Natural killer cell treated with Interleukin-12 subunit alpha and Interleukin-12 subunit beta and Interleukin-15 and Interleukin-18, amount 100 ng/mL, for 72 hours (primary cell): ENCODE data around the gene IPCEF1. TPM values are rescaled to one million over a fixed set of nuclear protein-coding genes. Genes with fewer than 3 reads are reported as not detected.

Experiments used
- ATAC-seq, 2 donors: fragments of 150-1000 bp; cut with Tn5 transposase in 1 of 2; sonication (Bioruptor Pico), chemical (Tn5 transposase) in 1 of 2; 2 replicates each; pipeline ENCODE4 v1.10.0; 2021
- DNase-seq: peaks from one replicate; pipeline ENCODE4 v3.0.0; 2022; ENCODE audit warnings: low spot score
- H3K27ac Mint-ChIP-seq, 2 donors: 1 replicate in 1 of 2; 2 replicates in 1 of 2; pipeline ENCODE4 v1.8.0; 2022; ENCODE audit warnings: mixed read lengths in 2 of 2, mild to moderate bottlenecking in 1 of 2, moderate library complexity in 1 of 2
- H3K27me3 Mint-ChIP-seq, 2 donors: 1 replicate in 1 of 2; 2 replicates in 1 of 2; pipeline ENCODE4 v1.8.0; 2022; ENCODE audit warnings: mixed read lengths in 2 of 2
- H3K36me3 Mint-ChIP-seq: one replicate; pipeline ENCODE4 v1.8.0; 2022; ENCODE audit warnings: mixed read lengths
- H3K4me1 Mint-ChIP-seq, 2 donors: 1 replicate in 1 of 2; 2 replicates in 1 of 2; pipeline ENCODE4 v1.8.0; 2022; ENCODE audit warnings: low read depth in 2 of 2, mixed read lengths in 2 of 2, mild to moderate bottlenecking in 1 of 2
- H3K4me3 Mint-ChIP-seq: one replicate; pipeline ENCODE4 v1.8.0; 2022; ENCODE audit warnings: mixed read lengths
- H3K9me3 Mint-ChIP-seq: 2 replicates; pipeline ENCODE4 v1.8.0; 2022; ENCODE audit warnings: mixed read lengths
- total RNA-seq, 2 donors: library from RNA; stranded (reverse); gene quantifications; one replicate each; pipeline ENCODE4 v1.2.3, GENCODE V29; 2022

Gene IPCEF1
- total RNA-seq, 2 donors from 2014 or later: 29.6 to 45.9 TPM

DNA sequence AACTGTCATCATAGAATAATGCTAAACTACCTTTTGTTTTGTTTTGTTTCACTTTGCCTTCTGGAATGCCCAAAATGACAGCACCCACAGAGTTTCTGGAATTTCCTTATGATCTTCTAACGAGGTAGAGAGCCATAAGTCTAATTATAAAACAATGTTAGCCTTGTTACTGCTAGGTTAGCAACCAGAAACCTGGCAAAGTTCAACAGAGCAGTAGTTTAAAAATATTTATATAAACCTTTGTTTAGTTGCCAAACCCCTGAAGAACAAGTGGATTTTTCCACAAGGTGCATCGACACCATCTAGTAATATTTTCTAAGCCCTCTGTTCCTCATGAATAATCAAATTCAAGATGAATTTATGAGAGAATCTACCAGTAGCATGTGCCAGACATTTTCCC is 27.6 kb upstream of the IPCEF1 start:
- Mint-ChIP-seq H3K4me3 (no peak overlapping the region), H3K36me3 (no peaks in the 10 kb centered on the region), H3K27ac (no peak overlapping the region), H3K4me1 (no peaks in the 10 kb centered on the region), H3K9me3 (peaks cover under 1% of the 10 kb centered on the region), H3K27me3 (peaks cover 10 to 33% of the 10 kb centered on the region in 2 donors)
- ATAC-seq: no peak
- DNase-seq: no peak

DNA sequence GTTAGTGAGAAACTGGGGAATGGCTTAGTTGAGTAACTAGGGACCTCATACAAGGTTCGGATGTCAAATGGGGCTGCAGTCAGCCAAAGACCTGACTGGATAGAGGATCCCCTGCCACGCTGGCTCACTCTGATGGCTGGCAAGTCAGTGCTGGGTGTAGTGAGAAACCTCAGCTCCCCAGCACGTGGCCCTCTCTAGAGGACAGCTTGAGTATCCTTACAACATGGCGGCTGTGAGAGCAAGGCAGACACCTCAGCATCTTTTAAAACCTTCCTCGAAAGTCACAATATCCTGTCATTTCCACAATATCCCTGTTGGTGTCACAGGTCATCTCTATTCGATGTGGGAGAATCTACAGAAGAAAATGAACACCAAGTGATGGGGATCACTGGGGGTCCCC is 26.7 kb upstream of the IPCEF1 start:
- Mint-ChIP-seq H3K4me3 (no peak overlapping the region), H3K27ac (no peak overlapping the region), H3K4me1 (no peaks in the 10 kb centered on the region), H3K9me3 (no peaks in the 10 kb centered on the region), H3K36me3 (no peaks in the 10 kb centered on the region), H3K27me3 (peaks cover 10 to 23% of the 10 kb centered on the region in 2 donors)
- DNase-seq: no peak
- ATAC-seq: no peak

DNA sequence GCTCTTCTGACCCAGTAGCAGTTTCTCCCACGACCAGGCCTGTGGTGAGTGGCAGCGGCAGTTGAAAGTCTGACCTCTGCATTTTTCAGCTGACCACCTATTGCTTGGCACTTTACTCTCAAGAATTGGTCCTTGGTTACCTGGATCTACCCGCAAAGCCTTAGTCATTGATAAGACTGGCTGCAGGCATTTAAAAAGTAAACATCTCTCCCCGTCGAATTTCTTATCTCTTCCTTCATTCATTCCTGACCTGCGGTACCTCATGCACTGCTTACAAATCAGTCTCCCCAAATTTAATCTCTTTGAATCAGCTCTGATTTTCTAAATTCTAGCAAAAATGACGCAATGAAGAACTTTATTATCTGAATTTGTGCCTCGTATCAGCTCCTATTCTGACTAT is 26.1 kb upstream of the IPCEF1 start:
- Mint-ChIP-seq H3K36me3 (no peaks in the 10 kb centered on the region), H3K9me3 (no peaks in the 10 kb centered on the region), H3K27me3 (peaks cover 10 to 18% of the 10 kb centered on the region in 2 donors), H3K4me3 (no peak overlapping the region), H3K4me1 (no peaks in the 10 kb centered on the region), H3K27ac (no peak overlapping the region)
- no peak for DNase-seq
- no peak for ATAC-seq

DNA sequence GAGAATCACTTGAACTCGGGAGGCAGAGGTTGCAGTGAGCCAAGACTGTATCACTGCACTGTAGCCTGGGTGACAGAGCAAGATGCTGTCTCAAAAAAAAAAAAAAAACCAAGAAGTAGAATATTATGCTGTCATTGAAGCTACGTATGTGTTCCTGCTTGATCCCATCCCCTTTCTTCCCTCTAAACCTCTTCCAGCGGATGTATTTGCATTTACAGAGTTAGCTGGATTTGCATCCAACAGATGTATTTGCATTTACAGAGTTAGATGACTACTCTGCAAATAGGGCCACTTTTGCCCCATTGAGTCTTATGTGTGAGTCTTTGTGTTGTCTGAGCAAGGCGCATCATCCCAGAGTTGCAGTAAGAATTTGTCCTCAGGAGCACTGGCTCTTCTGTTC is 24.9 kb upstream of the IPCEF1 start:
- ATAC-seq: no peak
- no peaks in the 10 kb centered on the region for H3K9me3 Mint-ChIP-seq
- H3K27me3 Mint-ChIP-seq: peaks cover 8 to 18% of the 10 kb centered on the region in 2 donors
- no peak overlapping the region for H3K27ac Mint-ChIP-seq
- no peak overlapping the region for H3K4me3 Mint-ChIP-seq
- H3K36me3 Mint-ChIP-seq: no peaks in the 10 kb centered on the region
- H3K4me1 Mint-ChIP-seq: no peaks in the 10 kb centered on the region
- DNase-seq: no peak

DNA sequence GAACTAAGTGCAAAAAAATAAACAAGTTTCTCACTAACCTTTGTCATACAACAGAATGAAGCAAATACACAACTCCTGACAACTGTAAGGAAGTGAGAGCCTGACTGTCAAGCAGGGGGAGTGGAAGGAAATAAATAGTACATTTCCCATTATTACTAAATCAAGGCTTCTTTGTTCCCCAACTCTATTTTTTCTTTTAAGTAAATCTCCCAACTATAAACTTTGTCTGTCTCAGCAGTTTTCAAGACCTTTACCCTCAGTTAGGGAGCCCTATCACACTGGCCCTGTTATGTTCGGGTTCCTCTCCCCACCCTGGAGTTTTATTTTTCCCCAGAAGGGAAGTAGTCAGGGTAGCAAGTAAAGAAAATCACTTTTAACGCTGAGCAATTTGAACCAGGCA is 24.1 kb upstream of the IPCEF1 start:
- no peaks in the 10 kb centered on the region for H3K4me1 Mint-ChIP-seq

DNA sequence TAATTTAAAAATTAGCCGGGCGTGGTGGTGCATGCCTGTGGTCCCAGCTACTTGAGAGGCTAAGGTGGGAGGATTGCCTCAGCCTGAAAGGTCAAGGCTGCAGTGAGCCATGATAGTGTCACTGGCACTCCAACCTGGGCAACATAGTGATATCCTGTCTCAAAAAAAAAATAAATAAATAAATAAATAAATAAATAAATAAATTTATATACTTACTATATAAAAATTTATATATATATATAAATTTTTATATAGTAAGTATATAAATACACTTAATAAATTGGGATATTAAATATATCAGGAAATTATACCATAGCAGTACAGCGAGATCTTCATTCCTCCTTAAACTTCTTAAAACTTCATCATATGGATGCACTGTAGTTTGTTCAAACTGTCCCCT is 23.0 kb upstream of the IPCEF1 start:
- no peak overlapping the region for H3K27ac Mint-ChIP-seq
- no peaks in the 10 kb centered on the region for H3K4me1 Mint-ChIP-seq
- H3K27me3 Mint-ChIP-seq: peaks cover 3 to 7% of the 10 kb centered on the region in 2 donors
- no peak overlapping the region for H3K4me3 Mint-ChIP-seq
- DNase-seq (no peak), ATAC-seq (no peak)
- H3K36me3 Mint-ChIP-seq: no peaks in the 10 kb centered on the region
- H3K9me3 Mint-ChIP-seq: no peaks in the 10 kb centered on the region

More for the DNA sequence above, 24.1 kb upstream of the IPCEF1 start:
- Mint-ChIP-seq H3K9me3 (no peaks in the 10 kb centered on the region), H3K27ac (no peak overlapping the region), H3K27me3 (peaks cover 6 to 15% of the 10 kb centered on the region in 2 donors), H3K36me3 (no peaks in the 10 kb centered on the region), H3K4me3 (no peak overlapping the region)
- ATAC-seq (no peak), DNase-seq (no peak)

DNA sequence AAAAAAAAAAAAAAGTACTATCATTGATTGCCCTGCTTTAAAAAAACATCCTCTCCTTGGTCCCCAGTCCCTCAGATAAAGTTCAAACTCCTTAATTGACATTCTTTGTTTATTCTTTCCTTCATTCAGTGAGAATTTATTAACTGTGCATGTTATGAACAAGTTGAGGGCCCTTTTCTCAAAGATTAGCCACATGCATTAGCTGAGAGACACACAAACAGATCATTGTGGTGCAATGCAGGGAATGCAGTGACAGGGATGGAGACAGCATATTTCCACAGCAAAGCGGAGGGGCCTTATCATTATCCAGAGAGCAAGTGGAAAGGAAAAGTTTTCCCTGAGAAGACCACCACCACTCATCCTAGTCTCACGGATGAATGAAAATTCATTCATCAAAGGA is 21.9 kb upstream of the IPCEF1 start:
- ATAC-seq: no peak
- Mint-ChIP-seq H3K9me3 (no peaks in the 10 kb centered on the region), H3K4me3 (no peak overlapping the region), H3K27me3 (peaks cover 3 to 7% of the 10 kb centered on the region in 2 donors), H3K4me1 (no peaks in the 10 kb centered on the region), H3K36me3 (no peaks in the 10 kb centered on the region), H3K27ac (no peak overlapping the region)
- DNase-seq: no peak

DNA sequence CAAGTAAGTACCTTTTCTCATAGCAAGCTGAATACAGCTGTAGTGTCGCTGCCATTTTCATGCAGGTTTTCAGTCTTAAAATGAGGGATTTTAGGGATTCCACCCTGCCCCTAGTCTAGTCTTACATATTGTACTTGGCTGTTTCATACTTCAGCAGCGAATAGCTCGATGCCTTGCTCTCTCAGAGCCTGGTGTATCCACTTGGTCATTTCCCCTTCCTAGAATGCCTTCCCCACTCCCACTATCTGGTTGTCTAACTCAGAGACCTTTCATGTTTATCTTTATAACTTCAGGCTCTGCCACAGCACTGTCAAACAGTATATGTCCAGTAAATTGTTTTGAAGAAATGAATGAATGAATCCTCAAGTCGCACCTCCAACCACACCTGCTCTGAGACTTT is 21.1 kb upstream of the IPCEF1 start:
- peaks cover 3 to 7% of the 10 kb centered on the region in 2 donors for H3K27me3 Mint-ChIP-seq
- no peak for ATAC-seq
- H3K27ac Mint-ChIP-seq: no peak overlapping the region
- no peaks in the 10 kb centered on the region for H3K36me3 Mint-ChIP-seq
- H3K4me3 Mint-ChIP-seq: no peak overlapping the region
- DNase-seq: no peak
- no peaks in the 10 kb centered on the region for H3K9me3 Mint-ChIP-seq
- H3K4me1 Mint-ChIP-seq: no peaks in the 10 kb centered on the region

DNA sequence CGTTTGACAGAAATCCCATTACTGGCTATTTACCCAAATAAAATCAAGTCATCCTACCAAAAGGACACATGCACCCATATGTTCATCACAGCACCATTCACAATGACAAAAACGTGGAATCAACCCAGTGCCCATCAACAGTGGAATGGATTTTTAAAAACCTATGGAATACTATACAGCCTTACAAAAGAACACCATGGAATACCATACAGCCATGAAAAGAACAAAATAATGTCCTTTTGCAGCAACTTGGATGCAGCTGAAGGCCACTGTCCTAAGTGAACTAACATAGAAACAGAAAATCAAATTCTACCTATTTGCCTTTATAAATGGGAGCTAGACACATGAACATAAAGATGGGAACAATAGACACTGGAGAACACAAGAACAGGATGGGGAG is 17.4 kb upstream of the IPCEF1 start:
- H3K9me3 Mint-ChIP-seq: no peaks in the 10 kb centered on the region
- peaks cover 0 to 2% of the 10 kb centered on the region in 2 donors for H3K4me1 Mint-ChIP-seq
- no peak for DNase-seq
- no peak overlapping the region for H3K4me3 Mint-ChIP-seq
- ATAC-seq: no peak
- no peaks in the 10 kb centered on the region for H3K36me3 Mint-ChIP-seq
- peaks cover 3 to 7% of the 10 kb centered on the region in 2 donors for H3K27me3 Mint-ChIP-seq
- no peak overlapping the region for H3K27ac Mint-ChIP-seq

DNA sequence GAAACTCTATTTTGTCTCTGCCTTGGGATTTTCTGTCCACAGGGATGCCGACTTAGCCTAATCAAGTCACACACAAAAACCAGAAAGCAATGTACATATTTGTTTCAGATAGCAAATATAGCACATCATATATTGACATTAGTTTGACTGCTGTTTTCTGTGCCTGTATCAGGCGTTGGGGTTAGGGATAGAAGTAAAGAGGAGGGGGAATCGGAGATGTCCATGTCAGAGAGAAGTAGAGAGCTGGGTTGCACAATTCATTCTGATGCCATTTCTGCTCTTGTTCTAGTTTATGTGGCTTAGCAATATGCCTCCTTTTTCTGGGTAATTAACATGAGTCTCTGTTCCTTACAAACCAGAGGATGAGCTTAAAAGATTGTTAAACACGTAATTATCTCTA is 14.7 kb upstream of the IPCEF1 start:
- Mint-ChIP-seq H3K4me3 (no peak overlapping the region), H3K27me3 (peaks cover 3 to 7% of the 10 kb centered on the region in 2 donors), H3K9me3 (no peaks in the 10 kb centered on the region), H3K4me1 (peaks cover 0 to 2% of the 10 kb centered on the region in 2 donors), H3K36me3 (no peaks in the 10 kb centered on the region), H3K27ac (no peak overlapping the region)
- ATAC-seq: no peak
- DNase-seq: no peak

DNA sequence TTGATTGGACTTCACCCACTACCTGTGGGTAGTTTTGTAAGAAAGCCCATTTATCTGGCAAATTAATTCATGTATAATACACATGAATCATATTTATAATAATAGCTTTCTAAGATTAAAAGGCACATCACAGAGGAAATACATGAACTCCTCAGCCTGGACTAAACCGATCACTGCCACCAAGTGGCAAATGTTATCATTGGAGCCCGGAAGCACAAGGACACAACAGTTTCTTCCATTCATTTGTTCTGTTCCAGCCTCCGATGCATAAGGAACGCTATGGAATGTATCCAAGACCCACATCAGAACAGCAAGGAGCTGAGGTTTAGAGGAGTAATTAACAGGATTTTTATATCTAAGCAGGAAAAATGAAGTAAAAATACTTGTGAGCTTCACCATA is 13.9 kb upstream of the IPCEF1 start:
- Mint-ChIP-seq H3K4me3 (no peak overlapping the region), H3K27me3 (peaks cover 3 to 7% of the 10 kb centered on the region in 2 donors), H3K27ac (no peak overlapping the region), H3K4me1 (peaks cover 0 to 2% of the 10 kb centered on the region in 2 donors), H3K9me3 (no peaks in the 10 kb centered on the region), H3K36me3 (no peaks in the 10 kb centered on the region)
- ATAC-seq (no peak), DNase-seq (no peak)

DNA sequence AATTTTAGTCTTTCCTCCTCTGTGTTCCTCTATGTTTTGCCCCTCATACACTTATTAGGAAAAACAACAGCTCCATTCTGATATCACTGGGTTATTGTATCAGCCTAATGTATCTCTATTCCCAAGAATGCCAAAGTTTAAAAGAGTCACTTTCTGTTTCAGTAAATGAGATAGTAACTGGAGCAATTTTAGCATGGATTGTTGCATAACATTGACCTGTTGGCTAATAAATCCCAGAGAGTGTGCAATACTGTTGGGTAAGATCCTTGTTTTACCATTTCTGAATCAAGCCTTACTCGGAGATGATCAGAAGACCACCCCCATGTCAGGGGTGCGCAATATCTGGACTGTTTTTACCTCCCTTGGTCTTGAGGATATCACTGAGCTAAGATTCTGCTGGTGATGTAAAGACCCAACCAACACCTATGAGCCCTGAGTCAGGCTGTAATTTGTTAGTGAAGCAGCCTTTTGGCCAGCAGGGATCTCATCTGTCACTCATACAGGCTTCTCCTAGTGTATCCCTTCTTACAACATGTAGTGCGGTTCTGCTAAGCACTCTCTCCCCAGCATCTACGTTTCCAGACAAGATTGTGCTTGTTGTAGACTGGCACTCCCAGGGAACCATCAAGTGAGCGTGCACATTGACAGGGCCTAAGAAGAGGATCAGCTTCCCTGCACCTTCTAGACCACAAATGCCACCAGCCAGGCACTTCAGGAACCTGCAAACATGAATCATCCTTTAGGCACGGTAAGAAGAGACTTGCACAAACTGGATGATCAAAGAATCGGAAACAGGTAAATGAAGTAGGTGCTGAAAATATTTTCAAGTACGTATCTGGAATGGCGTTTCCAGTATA is 11.5 kb upstream of the IPCEF1 start:
- no peak for ATAC-seq
- H3K36me3 Mint-ChIP-seq: no peaks in the 10 kb centered on the region
- H3K27ac Mint-ChIP-seq: no peak overlapping the region
- DNase-seq: no peak
- H3K4me1 Mint-ChIP-seq: peaks cover 0 to 2% of the 10 kb centered on the region in 2 donors
- H3K9me3 Mint-ChIP-seq: no peaks in the 10 kb centered on the region
- H3K4me3 Mint-ChIP-seq: no peak overlapping the region
- peaks cover 6 to 14% of the 10 kb centered on the region in 2 donors for H3K27me3 Mint-ChIP-seq

DNA sequence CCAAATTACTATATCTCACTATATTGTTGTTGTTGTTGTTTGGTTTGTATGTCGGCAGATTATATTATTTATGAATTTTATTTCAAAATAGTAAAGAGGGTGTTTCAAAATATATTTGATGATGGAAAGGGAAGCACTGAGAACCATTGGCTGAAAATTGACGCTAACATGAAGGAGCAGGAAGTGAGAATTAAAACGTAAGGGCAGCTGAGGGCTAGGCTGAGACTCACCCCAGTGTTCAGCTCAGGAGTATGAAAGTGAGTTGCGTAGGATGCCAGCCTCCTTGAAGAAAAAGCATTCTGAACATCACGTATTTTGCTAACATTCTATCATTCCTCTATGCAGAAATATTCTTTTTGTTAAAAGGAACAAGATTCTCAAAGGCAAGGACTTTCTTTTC is 10.7 kb upstream of the IPCEF1 start:
- no peaks in the 10 kb centered on the region for H3K36me3 Mint-ChIP-seq
- peaks cover 0 to 2% of the 10 kb centered on the region in 2 donors for H3K4me1 Mint-ChIP-seq
- no peak overlapping the region for H3K27ac Mint-ChIP-seq
- DNase-seq (no peak), ATAC-seq (no peak)
- peaks cover 7 to 16% of the 10 kb centered on the region in 2 donors for H3K27me3 Mint-ChIP-seq
- H3K4me3 Mint-ChIP-seq: no peak overlapping the region
- H3K9me3 Mint-ChIP-seq: no peaks in the 10 kb centered on the region

DNA sequence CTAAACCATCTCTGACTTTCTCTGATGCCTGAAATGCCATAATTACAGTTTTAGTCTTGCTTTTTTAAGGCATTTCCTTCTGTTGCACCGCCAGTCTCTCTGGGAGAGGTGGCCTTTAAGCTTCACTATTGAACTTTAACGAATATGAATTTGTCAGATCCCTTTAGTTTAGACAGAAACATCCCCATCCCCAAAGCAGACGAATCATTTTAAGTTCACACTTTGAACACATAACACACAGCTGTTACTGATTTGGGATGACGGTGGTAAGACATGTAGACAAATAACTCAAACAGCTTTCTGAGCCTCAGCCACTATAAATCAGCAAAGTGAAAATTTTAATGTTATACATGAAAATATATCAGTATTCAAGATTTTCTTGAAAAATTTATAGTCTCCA is 7.2 kb upstream of the IPCEF1 start:
- peaks cover 5 to 6% of the 10 kb centered on the region in 2 donors for H3K4me1 Mint-ChIP-seq
- ATAC-seq: no peak
- no peaks in the 10 kb centered on the region for H3K9me3 Mint-ChIP-seq
- H3K27ac Mint-ChIP-seq: no peak overlapping the region
- no peaks in the 10 kb centered on the region for H3K36me3 Mint-ChIP-seq
- DNase-seq: no peak
- H3K27me3 Mint-ChIP-seq: peaks cover 9 to 19% of the 10 kb centered on the region in 2 donors
- no peak overlapping the region for H3K4me3 Mint-ChIP-seq

DNA sequence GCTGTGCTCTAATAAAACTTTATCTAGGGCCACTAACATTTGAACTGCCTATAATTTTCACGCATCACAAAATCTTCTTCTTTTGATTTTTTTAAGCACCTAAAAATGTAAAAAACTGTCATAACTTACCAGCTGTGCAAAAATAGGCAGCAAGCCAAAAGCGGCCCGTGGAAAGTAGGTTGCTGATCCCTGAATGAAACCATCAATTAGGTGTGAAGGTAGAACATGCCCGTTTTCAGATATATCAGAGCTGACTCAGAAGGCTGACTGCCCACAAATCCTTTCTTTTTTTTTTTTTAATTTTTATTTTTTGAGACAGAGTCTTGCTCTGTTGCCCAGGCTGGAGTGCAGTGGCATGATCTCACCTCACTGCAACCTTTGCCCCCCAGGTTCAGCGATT is 4.9 kb upstream of the IPCEF1 start:
- no peak overlapping the region for H3K4me3 Mint-ChIP-seq
- ATAC-seq: no peak
- H3K4me1 Mint-ChIP-seq: peaks cover 10 to 16% of the 10 kb centered on the region in 2 donors
- H3K36me3 Mint-ChIP-seq: no peaks in the 10 kb centered on the region
- H3K27me3 Mint-ChIP-seq: peaks cover 13 to 34% of the 10 kb centered on the region in 2 donors
- no peak overlapping the region for H3K27ac Mint-ChIP-seq
- H3K9me3 Mint-ChIP-seq: no peaks in the 10 kb centered on the region
- DNase-seq: no peak
